Mammary microvascular endothelial cell (primary cell): ENCODE data around the gene PRICKLE3. TPM values are rescaled to one million over a fixed set of nuclear protein-coding genes. Genes with fewer than 3 reads are reported as not detected.

Source experiments
- total RNA-seq: library from RNA; depleted of rRNA; stranded (reverse); fragments of >200 nt; gene quantifications from 2 replicates; pipeline ENCODE4 v1.2.3, GENCODE V29; 2015

The PRICKLE3 gene, protein sequence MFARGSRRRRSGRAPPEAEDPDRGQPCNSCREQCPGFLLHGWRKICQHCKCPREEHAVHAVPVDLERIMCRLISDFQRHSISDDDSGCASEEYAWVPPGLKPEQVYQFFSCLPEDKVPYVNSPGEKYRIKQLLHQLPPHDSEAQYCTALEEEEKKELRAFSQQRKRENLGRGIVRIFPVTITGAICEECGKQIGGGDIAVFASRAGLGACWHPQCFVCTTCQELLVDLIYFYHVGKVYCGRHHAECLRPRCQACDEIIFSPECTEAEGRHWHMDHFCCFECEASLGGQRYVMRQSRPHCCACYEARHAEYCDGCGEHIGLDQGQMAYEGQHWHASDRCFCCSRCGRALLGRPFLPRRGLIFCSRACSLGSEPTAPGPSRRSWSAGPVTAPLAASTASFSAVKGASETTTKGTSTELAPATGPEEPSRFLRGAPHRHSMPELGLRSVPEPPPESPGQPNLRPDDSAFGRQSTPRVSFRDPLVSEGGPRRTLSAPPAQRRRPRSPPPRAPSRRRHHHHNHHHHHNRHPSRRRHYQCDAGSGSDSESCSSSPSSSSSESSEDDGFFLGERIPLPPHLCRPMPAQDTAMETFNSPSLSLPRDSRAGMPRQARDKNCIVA
- 7.3 and 15.9 TPM in 2 replicates for total RNA-seq

DNA sequence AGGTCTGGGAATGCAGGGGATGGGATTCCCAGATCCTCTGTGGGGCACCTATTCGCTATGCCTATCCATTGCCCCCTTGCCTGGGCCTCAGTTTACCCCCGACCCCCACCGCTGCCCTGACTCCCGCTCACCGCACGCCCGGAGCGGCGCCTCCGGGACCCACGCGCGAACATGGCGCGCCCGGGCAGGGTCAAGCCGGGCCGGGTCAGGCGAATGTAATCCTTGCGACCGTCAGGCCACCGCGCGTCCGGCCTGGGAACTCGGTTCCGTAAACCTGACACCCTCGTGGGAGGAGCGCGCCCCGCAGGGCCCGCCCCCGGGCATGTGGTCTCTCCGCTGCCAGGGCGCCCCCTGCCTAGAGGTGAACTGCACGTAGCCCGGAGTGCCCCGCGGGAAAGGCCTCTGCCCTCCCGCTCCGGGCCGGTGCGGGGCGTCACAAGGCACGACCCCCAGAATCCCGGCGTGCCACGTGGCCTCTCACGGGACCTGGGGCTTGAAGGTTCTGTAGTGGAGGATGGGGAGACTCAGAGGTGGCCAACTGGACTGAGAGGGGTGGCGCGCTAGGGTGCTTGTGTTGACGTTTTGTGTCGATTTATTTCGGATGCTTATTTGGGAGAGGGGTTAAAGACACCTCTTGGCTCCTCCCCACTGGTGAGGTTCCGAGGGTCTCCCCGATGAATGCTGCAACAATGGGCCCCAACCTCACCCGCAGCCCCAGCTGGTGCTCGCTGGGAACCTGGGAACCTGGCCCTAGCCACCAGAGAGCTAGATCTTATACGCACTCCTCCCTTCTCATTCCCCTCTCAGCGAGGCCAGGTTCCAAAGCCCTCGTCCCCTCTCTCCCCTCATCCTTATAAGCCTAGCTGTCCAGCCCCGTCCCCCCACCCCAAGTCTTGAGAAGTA, at the start of gene PRICKLE3:
PRICKLE3 (minus strand) TSS at position 249 of the 903 bp plus-strand sequence; CDS start at position 173, 76 bp downstream.

GRCh38 chrX:49233176-49233575, 47.0 kb upstream of the PRICKLE3 start, which contains the start of gene CACNA1F:
Gene CACNA1F (minus strand): TSS chrX:49233340. CDS start chrX:49233309, 31 bp downstream.

GRCh38 chrX:49199906-49200771, 14.0 kb upstream of the PRICKLE3 start, which contains the start of gene SYP:
Gene SYP (minus strand): TSS chrX:49200193. CDS start chrX:49200186, 7 bp downstream.

DNA sequence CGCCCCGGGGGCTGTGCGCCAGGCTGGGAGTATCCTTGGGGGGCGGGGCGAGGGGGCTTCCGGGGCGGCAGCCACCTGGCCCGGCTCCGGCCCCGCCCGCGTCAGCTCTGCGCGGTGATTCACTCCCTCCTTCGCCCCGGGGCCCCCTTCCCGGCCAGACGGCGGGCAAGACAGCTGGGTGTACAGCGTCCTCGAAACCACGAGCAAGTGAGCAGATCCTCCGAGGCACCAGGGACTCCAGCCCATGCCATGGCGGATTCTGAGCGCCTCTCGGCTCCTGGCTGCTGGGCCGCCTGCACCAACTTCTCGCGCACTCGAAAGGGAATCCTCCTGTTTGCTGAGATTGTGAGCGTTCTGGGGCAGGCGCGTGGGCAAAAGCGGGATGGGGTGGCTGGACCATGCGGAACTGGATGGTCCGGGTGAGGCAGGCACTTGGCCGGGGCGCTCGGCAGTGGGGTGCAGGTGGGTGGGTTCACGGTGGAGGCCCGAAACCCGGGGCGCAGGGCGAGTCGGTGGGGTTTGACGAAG, 14.4 kb downstream of the PRICKLE3 start, which contains the start of gene PLP2:
PLP2 (plus strand) TSS at position 147 of the 528 bp plus-strand sequence; CDS start at position 250, 103 bp downstream.

DNA sequence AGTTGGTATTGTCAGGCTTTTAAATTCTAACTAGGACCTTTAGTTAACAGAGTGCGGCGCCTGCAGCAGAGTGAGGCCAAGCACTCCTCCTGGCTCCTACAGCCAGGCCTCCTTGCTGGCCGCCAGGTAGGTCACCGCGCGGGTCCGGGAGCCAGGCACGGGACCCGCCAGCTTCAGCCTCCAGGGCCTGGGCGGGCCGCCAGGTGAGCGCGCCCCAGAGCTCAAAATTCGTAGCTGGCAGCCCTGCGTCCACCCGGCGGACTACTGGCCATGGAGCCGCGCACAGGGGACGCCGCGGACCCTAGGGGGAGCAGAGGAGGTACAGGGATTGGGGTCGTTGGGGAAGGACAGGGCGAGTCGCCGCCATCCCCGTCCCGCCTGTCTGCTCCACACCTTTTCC, 23.6 kb downstream of the PRICKLE3 start, which contains the start of gene MAGIX:
MAGIX (plus strand) TSS at position 139 of the 400 bp plus-strand sequence; CDS start at position 271, 132 bp downstream.

Other genes with a start within 250 kb of the PRICKLE3 start
- 28.5 and 34.8 TPM in 2 replicates for gene OTUD5, start 228.8 kb downstream of the PRICKLE3 start, total RNA-seq
- 0.05 TPM in 1 of 2 replicates, not detected in the other for gene KCND1, start 214.5 kb downstream of the PRICKLE3 start, total RNA-seq
- 16.4 and 18.7 TPM in 2 replicates for gene GRIPAP1, start 184.1 kb downstream of the PRICKLE3 start, total RNA-seq
- 52.4 and 62.2 TPM in 2 replicates for gene TFE3, start 143.0 kb downstream of the PRICKLE3 start, total RNA-seq
- 0.69 and 1.1 TPM in 2 replicates for gene CCDC120, start 127.4 kb downstream of the PRICKLE3 start, total RNA-seq
- 11.3 and 11.8 TPM in 2 replicates for gene PRAF2, start 112.4 kb downstream of the PRICKLE3 start, total RNA-seq
- 30.8 and 31.4 TPM in 2 replicates for gene WDR45, start 106.5 kb downstream of the PRICKLE3 start, total RNA-seq
- gene GPKOW, start 62.6 kb downstream of the PRICKLE3 start, total RNA-seq: 30.2 and 30.4 TPM in 2 replicates
- 1.9 TPM in 1 of 2 replicates, not detected in the other for gene MAGIX, start 23.6 kb downstream of the PRICKLE3 start, total RNA-seq
- gene PLP2, start 14.5 kb downstream of the PRICKLE3 start, total RNA-seq: 123 and 125 TPM in 2 replicates
- 0.10 and 0.27 TPM in 2 replicates for gene SYP, start 13.8 kb upstream of the PRICKLE3 start, total RNA-seq
- not detected in 2 replicates for gene CACNA1F, start 47.0 kb upstream of the PRICKLE3 start, total RNA-seq
- 20.9 and 25.0 TPM in 2 replicates for gene CCDC22, start 49.1 kb upstream of the PRICKLE3 start, total RNA-seq
- gene FOXP3, start 78.3 kb upstream of the PRICKLE3 start, total RNA-seq: 0.10 TPM in 1 of 2 replicates, not detected in the other
- gene PPP1R3F, start 83.4 kb upstream of the PRICKLE3 start, total RNA-seq: 0.87 and 2.3 TPM in 2 replicates
- gene GAGE10, start 117.3 kb upstream of the PRICKLE3 start, total RNA-seq: not detected in 2 replicates
- gene GAGE12J, start 135.7 kb upstream of the PRICKLE3 start, total RNA-seq: not detected in 2 replicates
- not detected in 2 replicates for gene GAGE13, start 145.2 kb upstream of the PRICKLE3 start, total RNA-seq